HG02623 (cell line): ENCODE measurements around the gene ABCF3.
"Not testable (repeated sequence)": the region's sequence is repeated elsewhere in the genome, so short reads cannot be mapped to it uniquely, and the experiment has no call there.

Experiments used
- ATAC-seq: cut with Tn5 transposase; IDR thresholded peaks from one replicate; pipeline ENCODE4 v1.9.1; 2021; ENCODE audit warnings: moderate library complexity; ENCODE audit not compliant: unreplicated experiment

ABCF3 gene

GRCh38 chr3:184186184-184186901 lies at the start of gene ABCF3:
Gene ABCF3, plus strand, starts transcription at chr3:184186199. Its CDS starts 9 bp downstream, at chr3:184186208.
- peak; percentile 17 for ATAC-seq

GRCh38 chr3:184140436-184140835 lies 45.6 kb upstream of the ABCF3 start:
- ATAC-seq, result no peak

- ATAC-seq, result no peak
Measured at GRCh38 chr3:184142199-184142598, 43.8 kb upstream of the ABCF3 start.

- no peak for ATAC-seq
Measured at GRCh38 chr3:184143327-184143726, 42.7 kb upstream of the ABCF3 start.

GRCh38 chr3:184144505-184144904 lies 41.5 kb upstream of the ABCF3 start:
- no peak for ATAC-seq

GRCh38 chr3:184145111-184145524 lies 40.9 kb upstream of the ABCF3 start:
- ATAC-seq, result no peak

GRCh38 chr3:184145751-184146270 lies 40.2 kb upstream of the ABCF3 start:
- ATAC-seq, result no peak

GRCh38 chr3:184148076-184148475 lies 37.9 kb upstream of the ABCF3 start:
- no peak for ATAC-seq

GRCh38 chr3:184149123-184149522 lies 36.9 kb upstream of the ABCF3 start:
- no peak for ATAC-seq

GRCh38 chr3:184149770-184150169 lies 36.2 kb upstream of the ABCF3 start:
- ATAC-seq, result not testable (repeated sequence)

GRCh38 chr3:184154885-184155643 lies 30.9 kb upstream of the ABCF3 start, which contains the start of gene DVL3:
Gene DVL3, plus strand, starts transcription at chr3:184155377. Its CDS starts 259 bp downstream, at chr3:184155636.
- peak; percentile 77 for ATAC-seq

- ATAC-seq, result peak; percentile 24
Measured at GRCh38 chr3:184155644-184156521, 30.1 kb upstream of the ABCF3 start.

- ATAC-seq, result no peak
Measured at GRCh38 chr3:184156522-184156955, 29.5 kb upstream of the ABCF3 start.

- ATAC-seq, result no peak
Measured at GRCh38 chr3:184157206-184157605, 28.8 kb upstream of the ABCF3 start.

- ATAC-seq, result no peak
Measured at GRCh38 chr3:184158404-184158803, 27.6 kb upstream of the ABCF3 start.

GRCh38 chr3:184160456-184160855 lies 25.5 kb upstream of the ABCF3 start:
- ATAC-seq, result no peak

GRCh38 chr3:184162571-184163070 lies 23.4 kb upstream of the ABCF3 start:
- ATAC-seq, result not testable (repeated sequence)

- ATAC-seq, result no peak
Measured at GRCh38 chr3:184164648-184165330, 21.2 kb upstream of the ABCF3 start.

GRCh38 chr3:184165543-184165942 lies 20.5 kb upstream of the ABCF3 start:
- no peak for ATAC-seq

GRCh38 chr3:184166671-184167070 lies 19.3 kb upstream of the ABCF3 start:
- ATAC-seq, result no peak
